ENCODE measurements around the gene SUSD4. TPM values are rescaled to one million over a fixed set of nuclear protein-coding genes. Genes with fewer than 3 reads are reported as not detected.

SUSD4 gene
- total RNA-seq, 1 experiment from 2014 or later = 3.5 TPM

DNA sequence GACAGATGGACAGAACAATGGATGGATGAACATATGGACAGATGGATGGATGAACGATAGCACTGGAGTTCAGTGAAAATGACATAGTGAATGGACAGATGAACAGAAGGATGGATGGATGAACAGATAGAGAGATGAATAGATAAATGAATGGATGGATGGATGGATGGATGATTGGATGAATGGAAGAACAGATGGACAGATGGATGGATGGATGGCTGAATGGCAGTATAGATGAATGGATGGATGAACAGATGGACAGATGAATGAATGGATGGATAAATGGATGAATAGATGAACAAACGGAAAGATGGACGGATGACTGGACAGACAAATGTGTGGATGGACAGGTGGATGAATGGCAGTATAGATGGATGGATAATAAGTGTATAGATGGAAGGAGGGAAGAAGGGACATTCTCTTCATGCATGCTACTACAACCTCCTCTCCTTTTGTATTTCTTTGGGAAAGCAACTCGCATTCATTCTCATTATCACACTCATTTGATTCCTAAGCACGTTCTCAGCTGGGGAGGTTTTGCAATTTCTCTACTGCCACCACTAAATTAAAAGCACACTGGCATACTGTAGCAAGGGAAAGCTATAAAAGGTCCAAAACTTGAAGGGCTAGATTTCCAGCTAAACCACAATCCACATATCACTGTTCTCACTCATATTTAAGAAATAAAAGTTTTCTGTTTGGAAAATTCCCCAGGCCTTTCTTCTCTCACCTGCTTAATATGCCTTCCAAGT is 34.1 kb downstream of the SUSD4 start:
- Histone ChIP-seq H3K79me2 (ENCODE audit: insufficient read depth, low read length) (no peaks in the 10 kb centered on the region; the same call in 1 of the 2 replicates), H4K8ac (replicated peaks; ENCODE audit: insufficient read length, low read depth, low read length) (no peak overlapping the region), H2BK15ac (ENCODE audit: low read depth, low read length) (no peak overlapping the region), H3K27ac (ENCODE audit: insufficient read length, low read depth, low read length) (no peak overlapping the region), H3K4ac (ENCODE audit: low read depth, low read length) (no peak overlapping the region), H3K14ac (ENCODE audit: insufficient read depth, low read length) (no peak overlapping the region), H3K23ac (ENCODE audit: insufficient read length, low read depth, low read length) (no peak overlapping the region), H4K5ac (ENCODE audit: insufficient read length, low read depth, low read length) (no peak overlapping the region), H3K18ac (ENCODE audit: insufficient read length, low read depth, low read length) (no peak overlapping the region), H3K79me1 (ENCODE audit: insufficient read depth, low read depth, low read length, poor library complexity, severe bottlenecking) (no peaks in the 10 kb centered on the region), H3T11ph (ENCODE audit: low read length) (no peak overlapping the region), H3K27me3 (ENCODE audit: insufficient read depth, low read length) (no peaks in the 10 kb centered on the region), H3K56ac (ENCODE audit: insufficient read length, low read depth, low read length) (no peak overlapping the region), H3K4me1 (ENCODE audit: insufficient read depth, low read length) (no peaks in the 10 kb centered on the region), H4K91ac (ENCODE audit: insufficient read length, low read depth, low read length) (no peak overlapping the region), H3K4me2 (ENCODE audit: insufficient read depth, insufficient read length, low read length) (no peak overlapping the region), H2BK120ac (ENCODE audit: low read depth, low read length, poor library complexity, severe bottlenecking) (no peak overlapping the region), H3K23me2 (ENCODE audit: insufficient read length, low read depth, low read length, poor library complexity, severe bottlenecking) (no peaks in the 10 kb centered on the region), H2BK20ac (ENCODE audit: low read depth, low read length, poor library complexity, severe bottlenecking) (no peak overlapping the region), H2BK12ac (ENCODE audit: insufficient read length, low read depth, low read length) (no peak overlapping the region), H2AK5ac (ENCODE audit: insufficient read length, low read length) (no peak overlapping the region), H2AFZ (ENCODE audit: low read length) (no peak overlapping the region), H4K20me1 (ENCODE audit: control insufficient read depth, insufficient read depth, insufficient read length) (no peaks in the 10 kb centered on the region), H2BK5ac (ENCODE audit: insufficient read length, low read length) (no peak overlapping the region), H3K9me3 (ENCODE audit: control insufficient read depth, low read depth, low read length) (no peaks in the 10 kb centered on the region), H3K9ac (ENCODE audit: extremely low read depth, insufficient read length, low read length) (no peak overlapping the region)
- no peak for DNase-seq
- TF ChIP-seq, protein P1, sequence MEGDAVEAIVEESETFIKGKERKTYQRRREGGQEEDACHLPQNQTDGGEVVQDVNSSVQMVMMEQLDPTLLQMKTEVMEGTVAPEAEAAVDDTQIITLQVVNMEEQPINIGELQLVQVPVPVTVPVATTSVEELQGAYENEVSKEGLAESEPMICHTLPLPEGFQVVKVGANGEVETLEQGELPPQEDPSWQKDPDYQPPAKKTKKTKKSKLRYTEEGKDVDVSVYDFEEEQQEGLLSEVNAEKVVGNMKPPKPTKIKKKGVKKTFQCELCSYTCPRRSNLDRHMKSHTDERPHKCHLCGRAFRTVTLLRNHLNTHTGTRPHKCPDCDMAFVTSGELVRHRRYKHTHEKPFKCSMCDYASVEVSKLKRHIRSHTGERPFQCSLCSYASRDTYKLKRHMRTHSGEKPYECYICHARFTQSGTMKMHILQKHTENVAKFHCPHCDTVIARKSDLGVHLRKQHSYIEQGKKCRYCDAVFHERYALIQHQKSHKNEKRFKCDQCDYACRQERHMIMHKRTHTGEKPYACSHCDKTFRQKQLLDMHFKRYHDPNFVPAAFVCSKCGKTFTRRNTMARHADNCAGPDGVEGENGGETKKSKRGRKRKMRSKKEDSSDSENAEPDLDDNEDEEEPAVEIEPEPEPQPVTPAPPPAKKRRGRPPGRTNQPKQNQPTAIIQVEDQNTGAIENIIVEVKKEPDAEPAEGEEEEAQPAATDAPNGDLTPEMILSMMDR (conservative IDR thresholded peaks at IDR 0.05) = no peak
- Mint-ChIP-seq H3K27me3 (ENCODE audit: low read depth) (peaks cover 2% of the 10 kb centered on the region; the same call in 1 of the 2 replicates), H3K4me3 (no peak overlapping the region), H3K9me3 (no peaks in the 10 kb centered on the region), H3K36me3 (ENCODE audit: insufficient read depth in 1 of 3, low read depth in 3 of 3) (no peaks in the 10 kb centered on the region), H3K27ac (no peak overlapping the region), H3K4me1 (peaks cover 14 to 15% of the 10 kb centered on the region in 2 experiments)
- no CpG with 5 or more reads among the region's 5 CpGs for WGBS (ENCODE audit: extremely low coverage, insufficient read length, low lambda C conversion rate)
